GM12878 (cell line): ENCODE measurements around the gene GTSF1L. TPM values are rescaled to one million over a fixed set of nuclear protein-coding genes. Genes with fewer than 3 reads are reported as not detected.

Experiments
- ATAC-seq: fragments of 200-7000 bp; cut with Tn5 transposase; 3 replicates; pipeline ENCODE4 v1.9.1; 2020; ENCODE audit warnings: mild to moderate bottlenecking, moderate library complexity
- BruUV-seq: library from RNA; stranded (reverse); fragments of 400-500 nt; replicated peaks from 2 replicates; lab custom pipeline; 2021; lab: Mats Ljungman, UMichigan
- CTCF ChIA-PET: fragments of 300-600 bp; sonication (Branson Sonifier 250); formaldehyde crosslinking; extraction: SDS; loops from one replicate; lab custom pipeline; 2021; ENCODE audit warnings: inconsistent platforms; lab: Yijun Ruan, JAX
- POLR2A ChIA-PET: fragments of 350-600 bp; formaldehyde crosslinking; extraction: SDS; loops from one replicate; lab custom pipeline; 2021; ENCODE audit warnings: inconsistent platforms; lab: Charles Lee
- RAD21 ChIA-PET: fragments of 300-600 bp; sonication (Branson Sonifier 250); formaldehyde crosslinking; loops from one replicate; lab custom pipeline; 2023; ENCODE audit warnings: antibody characterized with exemption; ENCODE audit not compliant: unreplicated experiment; lab: Charles Lee
- SMC1A ChIA-PET: fragments of 300-600 bp; sonication (Branson Sonifier 250); formaldehyde crosslinking; loops from one replicate; lab custom pipeline; 2023; ENCODE audit not compliant: unreplicated experiment, uncharacterized antibody; lab: Charles Lee
- DNase-seq: peaks from one replicate; pipeline ENCODE4 v3.0.0-alpha.2; 2011; ENCODE audit warnings: low read depth, low spot score
- FAIRE-seq: peaks from 3 replicates; lab custom pipeline; 2011; peaks lifted over from hg19 to GRCh38; lab: Jason Lieb, UNC
- H2AFZ ChIP-seq: 2 replicates; pipeline ENCODE4 v1.6.0; 2011; ENCODE audit warnings: low read depth, low read length, control low read depth; ENCODE audit not compliant: control insufficient read depth
- H3K27ac ChIP-seq: 2 replicates; pipeline ENCODE4 v1.5.1; 2011; ENCODE audit warnings: control low read depth; ENCODE audit not compliant: control insufficient read depth, insufficient read depth
- H3K27me3 ChIP-seq, 2 experiments: replicated peaks in 1 of 2; 2 replicates each; pipeline versions ENCODE4 v1.6.0 to v1.6.1; 2011; ENCODE audit warnings: low read length in 1 of 2; ENCODE audit not compliant: control insufficient read depth in 2 of 2, insufficient read depth in 2 of 2
- H3K36me3 ChIP-seq, 2 experiments: 2 replicates each; pipeline ENCODE4 v1.5.1; 2011; ENCODE audit warnings: low read length in 1 of 2; ENCODE audit not compliant: control insufficient read depth in 2 of 2, insufficient read depth in 2 of 2
- H3K4me1 ChIP-seq: 2 replicates; pipeline ENCODE4 v1.6.1; 2011; ENCODE audit warnings: mild to moderate bottlenecking, low read length, moderate library complexity, mixed read lengths; ENCODE audit not compliant: control insufficient read depth, insufficient read depth
- H3K4me2 ChIP-seq: 2 replicates; pipeline ENCODE4 v1.6.0; 2011; ENCODE audit warnings: control low read depth; ENCODE audit not compliant: control insufficient read depth, insufficient read depth
- H3K4me3 ChIP-seq: fragments of 200-600 bp; sonication (generic); 2 replicates; pipeline ENCODE4 v1.5.1; 2016
- H3K79me2 ChIP-seq: 2 replicates; pipeline ENCODE4 v1.6.0; 2011; ENCODE audit warnings: low read length; ENCODE audit not compliant: control insufficient read depth, insufficient read depth
- H3K9ac ChIP-seq: 2 replicates; pipeline ENCODE4 v1.8.0; 2011; ENCODE audit warnings: low read length, control low read depth, mixed read lengths; ENCODE audit not compliant: control insufficient read depth, insufficient read depth
- H3K9me3 ChIP-seq: replicated peaks from 3 replicates; pipeline ENCODE4 v1.5.1; 2011; ENCODE audit warnings: mild to moderate bottlenecking, low read length; ENCODE audit not compliant: control insufficient read depth, insufficient read depth
- H4K20me1 ChIP-seq: 2 replicates; pipeline ENCODE4 v1.6.0; 2011; ENCODE audit not compliant: control insufficient read depth, insufficient read depth
- BHLHE40 ChIP-seq, 2 experiments: fragments of 450-650 bp in 1 of 2; IDR thresholded peaks; 2 replicates each; pipeline ENCODE4 v1.6.1; 2011 to 2017; ENCODE audit warnings: low read depth in 2 of 2, borderline replicate concordance in 1 of 2, improper control_type of control experiment in 1 of 2, low read length in 1 of 2, mild to moderate bottlenecking in 1 of 2
- CBX5 ChIP-seq: sonication (generic); IDR thresholded peaks from 2 replicates; pipeline ENCODE4 v1.6.1; 2016; ENCODE audit warnings: low read depth, moderate library complexity, mild to moderate bottlenecking, inconsistent platforms
- EGR1 ChIP-seq, 2 experiments: IDR thresholded peaks; 1 replicate in 1 of 2; 2 replicates in 1 of 2; pipeline ENCODE4 v1.6.1; 2011 to 2012; ENCODE audit warnings: low read depth in 2 of 2, low read length in 2 of 2, borderline replicate concordance in 1 of 2, mild to moderate bottlenecking in 1 of 2, moderate library complexity in 1 of 2
- HDAC6 ChIP-seq: fragments of 200-600 bp; sonication (generic); IDR thresholded peaks from one replicate; pipeline ENCODE4 v1.8.0; 2017; ENCODE audit warnings: antibody characterized with exemption; ENCODE audit not compliant: unreplicated experiment
- HDGF ChIP-seq: fragments of 450-650 bp; IDR thresholded peaks from 2 replicates; pipeline ENCODE4 v1.6.1; 2016; ENCODE audit warnings: antibody characterized with exemption
- LARP7 ChIP-seq: fragments of 450-650 bp; IDR thresholded peaks from 2 replicates; pipeline ENCODE4 v1.6.1; 2017; ENCODE audit warnings: mild to moderate bottlenecking
- NFIC ChIP-seq: IDR thresholded peaks from 2 replicates; pipeline ENCODE4 v1.6.1; 2012; ENCODE audit warnings: low read depth, mild to moderate bottlenecking, inconsistent platforms, low read length, moderate library complexity
- NRF1 ChIP-seq: conservative IDR thresholded peaks from 2 replicates; pipeline ENCODE4 v1.6.1; 2011; ENCODE audit warnings: mild to moderate bottlenecking, low read depth, low read length, improper control_type of control experiment
- SP1 ChIP-seq: IDR thresholded peaks from one replicate; pipeline ENCODE4 v1.6.1; 2011; ENCODE audit warnings: low read depth, low read length
- WGBS: methylation state at CpG from one replicate; pipeline ENCODE4 v1.1.6; 2016; ENCODE audit warnings: low lambda C conversion rate; ENCODE audit not compliant: insufficient replicate concordance, insufficient coverage; ENCODE audit errors: missing lambda C conversion rate; 5-methylcytosine and 5-hydroxymethylcytosine counted together
- in situ Hi-C: fragments of 300-500 bp; cut with MboI; formaldehyde crosslinking; loops from 9 replicates; pipeline ENCODE4 v1.14.3; 2018; ENCODE audit warnings: mixed read lengths
- intact Hi-C: fragments of 100-400 bp; cut with micrococcal nuclease; formaldehyde crosslinking; loops from one replicate; pipeline ENCODE4 v1.14.2; 2022; ENCODE audit not compliant: unreplicated experiment
- polyA plus RNA-seq, 11 experiments: library from polyadenylated mRNA; depleted of rRNA in 4 of 11; unstranded in 6 of 11; stranded (reverse) in 5 of 11; fragments of >200 nt; fragmentation: Nextera tagmentation in 4 of 11; fragmentation: Illumina TruSeq in 1 of 11; extraction: Ambion mirVana in 4 of 11; extraction: Trizol in 1 of 11; gene quantifications; 1 replicate in 1 of 11; 2 replicates in 10 of 11; pipeline versions ENCODE4 v1.2.1 to v1.2.3, GENCODE V29; 2011 to 2016; ENCODE audit warnings: inconsistent platforms in 2 of 11, missing spikeins in 2 of 11, low read depth in 1 of 11
- total RNA-seq, 4 experiments: library from RNA; depleted of rRNA in 3 of 4; stranded (reverse); fragments of >200 nt in 3 of 4; fragmentation: Illumina TruSeq in 1 of 4; extraction: Trizol in 1 of 4; gene quantifications; 2 replicates each; pipeline versions ENCODE4 v1.2.1 to v1.2.3, GENCODE V29; 2013 to 2021

Gene GTSF1L
- total and polyA plus RNA-seq, 10 of the 15 experiments (the other 5 are each of a cell fraction or from before 2014, with no cell fraction given), result 0.56 to 2.4 (median 1.3) TPM

DNA sequence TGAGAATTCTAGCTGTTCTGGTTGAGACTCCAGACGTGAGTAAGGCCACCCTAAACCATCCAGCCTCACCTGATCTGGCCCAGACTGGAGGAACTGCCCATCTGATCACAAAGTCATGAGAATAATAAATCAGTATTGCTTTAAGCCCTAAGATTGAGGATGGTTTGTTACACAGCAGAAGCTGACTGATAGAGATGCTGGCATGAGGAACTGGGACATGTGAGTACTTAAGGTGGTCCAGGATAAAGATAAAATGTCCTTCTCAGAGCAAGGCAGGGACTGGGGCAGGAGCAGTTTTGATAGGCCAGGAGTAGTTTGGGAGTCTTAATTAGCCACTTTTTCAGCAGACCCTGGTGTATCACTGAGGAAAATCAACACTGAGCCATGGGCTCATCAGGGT is 6.8 kb downstream of the GTSF1L start:
- DNase-seq (no peak), ATAC-seq (no peak), FAIRE-seq (no peak)
- Histone ChIP-seq H3K27me3 (no peaks in the 10 kb centered on the region), H3K36me3 (peaks cover 9 to 18% of the 10 kb centered on the region in 2 experiments; a peak in 3 of 4 replicates), H3K79me2 (no peaks in the 10 kb centered on the region), H3K9ac (no peak overlapping the region), H2AFZ (no peak overlapping the region), H3K9me3 (no peaks in the 10 kb centered on the region; the same call in 1 of the 3 replicates), H3K27ac (no peak overlapping the region; the same call in 1 of the 2 replicates), H3K4me3 (no peak overlapping the region), H3K4me1 (peaks cover 4% of the 10 kb centered on the region; the same call in 1 of the 2 replicates), H4K20me1 (no peaks in the 10 kb centered on the region), H3K4me2 (no peak overlapping the region)
- ChIA-PET RAD21 (interaction anchor here (2.0 kb wide), 1 partner anchor 14 kb away, joined by 4 read pairs; no protein-coding TSS in a partner anchor), POLR2A (no interaction called here), CTCF (no interaction called here), SMC1A (no interaction called here)
- TF ChIP-seq BHLHE40 (IDR thresholded peaks at IDR 0.05; ENCODE audit: borderline replicate concordance in 1 of 2, low read depth in 2 of 2, low read length in 1 of 2), result no peak
- no peak for TF ChIP-seq SP1
- no peak for TF ChIP-seq EGR1 (IDR thresholded peaks at IDR 0.05; ENCODE audit: borderline replicate concordance in 1 of 2, low read depth in 2 of 2, low read length in 2 of 2)
- no peak for TF ChIP-seq CBX5
- TF ChIP-seq HDGF, result no peak
- TF ChIP-seq NFIC, result no peak
- TF ChIP-seq HDAC6, result no peak
- no peak for TF ChIP-seq LARP7
- no peak for TF ChIP-seq NRF1
- BruUV-seq, result no TSS peak
- WGBS, result 7% methylated on average over 1 of the region's 1 CpG
- in situ Hi-C loops, result no loop called here
- intact Hi-C loops, result no loop called here
